OCI-LY1 (cell line): ENCODE measurements around the gene TMEM119.

Source experiments
- H2AFZ ChIP-seq: fragments of 200-600 bp; sonication (generic), shearing (Covaris generic); 2 replicates; pipeline ENCODE4 v1.6.0; 2014; ENCODE audit warnings: antibody characterized with exemption, mild to moderate bottlenecking, low read length
- H3F3A ChIP-seq: fragments of 200-600 bp; sonication (generic), shearing (Covaris generic); 2 replicates; pipeline ENCODE4 v1.6.0; 2014; ENCODE audit warnings: mild to moderate bottlenecking, antibody characterized with exemption, low read length, moderate library complexity; ENCODE audit not compliant: insufficient read depth
- H3K27ac ChIP-seq: fragments of 200-600 bp; sonication (generic); 2 replicates; pipeline ENCODE4 v1.5.1; 2014; ENCODE audit warnings: low read length, mixed run types, mild to moderate bottlenecking, low read depth; ENCODE audit not compliant: poor library complexity, severe bottlenecking
- H3K27me3 ChIP-seq: fragments of 200-600 bp; sonication (generic); 2 replicates; pipeline ENCODE4 v1.6.0; 2014; ENCODE audit warnings: antibody characterized with exemption, mild to moderate bottlenecking, low read length, moderate library complexity; ENCODE audit not compliant: insufficient read depth
- H3K36me3 ChIP-seq: fragments of 200-600 bp; sonication (generic); 2 replicates; pipeline ENCODE4 v1.6.1; 2014; ENCODE audit warnings: mild to moderate bottlenecking, antibody characterized with exemption, low read length, moderate library complexity, mixed read lengths; ENCODE audit not compliant: insufficient read depth
- H3K4me1 ChIP-seq: fragments of 200-600 bp; sonication (generic); 2 replicates; pipeline ENCODE4 v1.5.1; 2014; ENCODE audit warnings: mild to moderate bottlenecking, low read length, moderate library complexity; ENCODE audit not compliant: insufficient read depth, severe bottlenecking
- H3K4me2 ChIP-seq: fragments of 200-600 bp; sonication (generic), shearing (Covaris generic); 2 replicates; pipeline ENCODE4 v1.6.1; 2014; ENCODE audit warnings: low read length
- H3K4me3 ChIP-seq: fragments of 200-600 bp; sonication (generic); 2 replicates; pipeline ENCODE4 v1.5.1; 2014; ENCODE audit warnings: low read length, low read depth, mild to moderate bottlenecking, mixed read lengths; ENCODE audit not compliant: poor library complexity, severe bottlenecking
- H3K79me2 ChIP-seq: fragments of 200-600 bp; shearing (Covaris generic); 2 replicates; pipeline ENCODE4 v1.6.1; 2016; ENCODE audit warnings: mixed run types, low read length, mixed read lengths; ENCODE audit not compliant: insufficient read depth
- H3K9ac ChIP-seq: fragments of 200-600 bp; sonication (generic), shearing (Covaris generic); 2 replicates; pipeline ENCODE4 v1.6.1; 2014; ENCODE audit warnings: mild to moderate bottlenecking, low read length, mixed read lengths
- H3K9me2 ChIP-seq: fragments of 200-600 bp; sonication (generic), shearing (Covaris generic); 2 replicates; pipeline ENCODE4 v1.6.1; 2014; ENCODE audit warnings: low read depth, mild to moderate bottlenecking, low read length, mixed read lengths
- H3K9me3 ChIP-seq: fragments of 200-600 bp; shearing (Covaris generic); 2 replicates; pipeline ENCODE4 v1.6.1; 2014; ENCODE audit warnings: low read length, mixed read lengths
- H4K20me1 ChIP-seq: fragments of 200-600 bp; sonication (generic), shearing (Covaris generic); 2 replicates; pipeline ENCODE4 v1.6.0; 2016; ENCODE audit warnings: mild to moderate bottlenecking, low read length; ENCODE audit not compliant: insufficient read depth
- CTCF ChIP-seq: fragments of 200-600 bp; sonication (generic), shearing (Covaris generic); IDR thresholded peaks from 2 replicates; pipeline ENCODE4 v1.5.1; 2017; ENCODE audit warnings: mild to moderate bottlenecking, antibody characterized with exemption, low read length, moderate library complexity, mixed read lengths
- EZH2 ChIP-seq: fragments of 200-600 bp; sonication (generic), shearing (Covaris generic); IDR thresholded peaks from 2 replicates; pipeline ENCODE4 v1.8.0; 2017; ENCODE audit warnings: borderline replicate concordance, mixed run types, mild to moderate bottlenecking, antibody characterized with exemption, low read length, moderate library complexity, mixed read lengths

TMEM119 gene

GRCh38 chr12:108573317-108573716 lies 24.6 kb downstream of the TMEM119 start:
- no peak overlapping the region for H2AFZ ChIP-seq
- H3K79me2 ChIP-seq = no peaks in the 10 kb centered on the region
- H3K27me3 ChIP-seq = no peaks in the 10 kb centered on the region
- no peaks in the 10 kb centered on the region for H3K9me3 ChIP-seq
- H4K20me1 ChIP-seq = no peaks in the 10 kb centered on the region
- H3K9me2 ChIP-seq = no peaks in the 10 kb centered on the region
- no peak overlapping the region for H3K27ac ChIP-seq
- H3K4me1 ChIP-seq = peaks cover 22% of the 10 kb centered on the region
- TF ChIP-seq EZH2 = no peak
- no peak for TF ChIP-seq CTCF
- no peak overlapping the region for H3K9ac ChIP-seq
- H3K4me2 ChIP-seq = no peak overlapping the region
- H3K36me3 ChIP-seq = peaks cover 4% of the 10 kb centered on the region; the same call in 1 of the 2 replicates
- no peak overlapping the region for H3K4me3 ChIP-seq
- H3F3A ChIP-seq = no peaks in the 10 kb centered on the region

DNA sequence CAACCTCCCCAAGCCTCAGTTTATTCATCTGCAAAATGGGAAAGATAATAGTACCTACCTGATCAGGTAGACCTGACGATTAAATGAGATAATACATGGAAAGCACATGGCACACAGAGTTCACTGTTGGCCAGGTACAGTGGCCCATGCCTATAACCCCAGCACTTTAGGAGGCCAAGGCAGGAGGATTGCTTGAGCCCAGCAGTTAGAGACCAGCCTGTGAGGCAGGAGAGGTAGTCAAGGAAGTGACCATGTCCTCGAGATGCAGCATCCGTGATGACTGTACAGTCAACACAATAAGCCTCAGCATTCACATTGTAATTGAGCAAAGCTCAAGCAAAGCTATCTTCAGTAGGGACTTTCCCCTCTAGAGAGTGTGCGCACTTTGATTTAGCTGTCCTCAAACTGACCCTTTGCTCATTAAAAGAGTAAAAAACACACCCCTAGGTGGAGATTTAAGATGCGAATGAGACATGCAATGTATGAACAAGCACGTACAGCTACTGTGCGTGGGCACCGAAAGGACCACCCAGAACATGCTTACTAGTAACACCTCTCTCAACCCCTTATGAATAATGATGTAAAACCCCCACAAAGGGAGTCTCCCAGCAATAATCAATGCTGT lies 25.6 kb downstream of the TMEM119 start:
- Histone ChIP-seq H3K4me1 (peaks cover 32% of the 10 kb centered on the region), H3K4me3 (no peak overlapping the region), H3F3A (no peaks in the 10 kb centered on the region), H3K27ac (no peak overlapping the region), H4K20me1 (no peaks in the 10 kb centered on the region), H3K9me2 (no peaks in the 10 kb centered on the region), H3K9me3 (no peaks in the 10 kb centered on the region), H3K4me2 (no peak overlapping the region), H3K27me3 (no peaks in the 10 kb centered on the region), H3K9ac (no peak overlapping the region), H3K79me2 (no peaks in the 10 kb centered on the region), H3K36me3 (peaks cover 14% of the 10 kb centered on the region; the same call in 1 of the 2 replicates), H2AFZ (no peak overlapping the region)
- no peak for TF ChIP-seq CTCF
- TF ChIP-seq EZH2 = no peak

DNA sequence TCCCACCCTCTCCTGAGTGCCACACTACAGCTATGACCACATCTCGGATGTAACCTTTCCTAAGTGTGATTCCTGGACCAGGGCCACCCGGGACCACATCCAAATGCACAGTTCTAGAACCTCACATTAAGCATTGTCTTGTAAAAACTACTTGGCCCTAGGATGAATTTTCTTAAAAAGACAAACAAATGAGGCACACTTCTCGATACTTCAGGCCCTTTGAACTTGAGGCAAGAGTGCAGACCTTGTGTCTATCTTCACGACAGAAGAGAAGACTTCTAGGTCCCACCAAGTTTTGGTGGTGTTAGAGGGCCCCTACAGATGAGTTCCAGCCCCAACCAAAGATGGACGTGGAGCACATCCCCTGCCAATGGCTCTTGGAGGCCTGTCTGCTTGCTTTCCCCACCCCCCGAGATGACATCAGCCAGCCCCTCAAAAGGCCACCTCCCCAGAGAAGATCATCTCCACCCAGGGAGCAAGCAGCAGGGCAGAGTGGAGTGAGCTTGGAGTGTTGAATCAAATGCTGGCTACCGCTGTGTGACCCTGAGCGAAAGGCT lies 26.2 kb downstream of the TMEM119 start:
- H4K20me1 ChIP-seq = no peaks in the 10 kb centered on the region
- no peaks in the 10 kb centered on the region for H3K9me3 ChIP-seq
- H3K4me3 ChIP-seq = no peak overlapping the region
- H3K79me2 ChIP-seq = no peaks in the 10 kb centered on the region
- TF ChIP-seq EZH2 (no peak), CTCF (no peak)
- H3K27ac ChIP-seq = no peak overlapping the region
- H3K9me2 ChIP-seq = no peaks in the 10 kb centered on the region
- no peak overlapping the region for H3K9ac ChIP-seq
- H3K36me3 ChIP-seq = peaks cover 20% of the 10 kb centered on the region; the same call in 1 of the 2 replicates
- no peaks in the 10 kb centered on the region for H3K27me3 ChIP-seq
- no peak overlapping the region for H2AFZ ChIP-seq
- H3K4me2 ChIP-seq = no peak overlapping the region
- H3F3A ChIP-seq = no peaks in the 10 kb centered on the region
- peaks cover 36% of the 10 kb centered on the region for H3K4me1 ChIP-seq
